GM19468 (cell line): ENCODE measurements around the gene S1PR2.
"Not testable (repeated sequence)": the region's sequence is repeated elsewhere in the genome, so short reads cannot be mapped to it uniquely, and the experiment has no call there.

Experiments used
- ATAC-seq: cut with Tn5 transposase; IDR thresholded peaks from one replicate; pipeline ENCODE4 v1.9.1; 2021; ENCODE audit warnings: mild to moderate bottlenecking, moderate library complexity, moderate number of reproducible peaks; ENCODE audit not compliant: unreplicated experiment; ENCODE audit errors: extremely low read depth

S1PR2 gene

GRCh38 chr19:10226376-10227025 is 4.6 kb downstream of the S1PR2 start:
- ATAC-seq, result no peak

- no peak for ATAC-seq
Measured at GRCh38 chr19:10226021-10226375, 5.1 kb downstream of the S1PR2 start.

- ATAC-seq, result no peak
Measured at GRCh38 chr19:10224337-10224736, 6.8 kb downstream of the S1PR2 start.

- ATAC-seq, result no peak
Measured at GRCh38 chr19:10223488-10224213, 7.5 kb downstream of the S1PR2 start.

GRCh38 chr19:10222201-10222890 is 8.8 kb downstream of the S1PR2 start:
- no peak for ATAC-seq

- no peak for ATAC-seq
Measured at GRCh38 chr19:10220695-10221094, 10.4 kb downstream of the S1PR2 start.

- no peak for ATAC-seq
Measured at GRCh38 chr19:10219678-10220077, 11.5 kb downstream of the S1PR2 start.

GRCh38 chr19:10217085-10217484 is 14.0 kb downstream of the S1PR2 start:
- ATAC-seq, result no peak

- ATAC-seq, result no peak
Measured at GRCh38 chr19:10214784-10215183, 16.3 kb downstream of the S1PR2 start.

GRCh38 chr19:10211691-10212090 is 19.4 kb downstream of the S1PR2 start:
- no peak for ATAC-seq

GRCh38 chr19:10211061-10211460 is 20.1 kb downstream of the S1PR2 start:
- no peak for ATAC-seq

GRCh38 chr19:10209315-10209714 is 21.8 kb downstream of the S1PR2 start:
- no peak for ATAC-seq

GRCh38 chr19:10207026-10207425 is 24.1 kb downstream of the S1PR2 start:
- no peak for ATAC-seq

GRCh38 chr19:10206226-10206885 is 24.8 kb downstream of the S1PR2 start:
- no peak for ATAC-seq

- ATAC-seq, result no peak
Measured at GRCh38 chr19:10205636-10206035, 25.5 kb downstream of the S1PR2 start.

GRCh38 chr19:10203686-10204085 is 27.4 kb downstream of the S1PR2 start:
- no peak for ATAC-seq

GRCh38 chr19:10201176-10201575 is 30.0 kb downstream of the S1PR2 start:
- no peak for ATAC-seq

- ATAC-seq, result not testable (repeated sequence)
Measured at GRCh38 chr19:10200101-10200500, 31.0 kb downstream of the S1PR2 start.

- not testable (repeated sequence) for ATAC-seq
Measured at GRCh38 chr19:10198889-10199644, 32.1 kb downstream of the S1PR2 start.

GRCh38 chr19:10195199-10195519 is 36.0 kb downstream of the S1PR2 start:
- ATAC-seq, result no peak
